Stimulated activated naive B cell treated with anti-CD40 and anti-IgM and Interleukin-4, amounts not matched to agents 10 μg/mL and 1 μg/mL and 100 μg/mL, for 72 hours (primary cell): ENCODE results near the gene ANKRD33B.
A peak's percentile ranks its signal among the peaks of the same experiment; 100 is the strongest.
"Not testable (repeated sequence)": the region's sequence is repeated elsewhere in the genome, so short reads cannot be mapped to it uniquely, and the experiment has no call there.

Source experiments
- ATAC-seq, 2 donors: fragments of 150-1000 bp; cut with Tn5 transposase; replicated peaks; 2 replicates each; pipeline ENCODE4 v1.10.0; 2021; ENCODE audit warnings: moderate library complexity in 1 of 2
- DNase-seq: peaks from one replicate; pipeline ENCODE4 v3.0.0; 2021
- H3K27ac Mint-ChIP-seq: one replicate; pipeline ENCODE4 v1.8.0; 2022; ENCODE audit warnings: mild to moderate bottlenecking, mixed read lengths
- H3K27me3 Mint-ChIP-seq, 2 donors: one replicate each; pipeline ENCODE4 v1.8.0; 2022; ENCODE audit warnings: mixed read lengths in 2 of 2
- H3K36me3 Mint-ChIP-seq, 2 donors: one replicate each; pipeline ENCODE4 v1.8.0; 2022; ENCODE audit warnings: mixed read lengths in 2 of 2, mild to moderate bottlenecking in 1 of 2
- H3K4me1 Mint-ChIP-seq, 2 donors: one replicate each; pipeline ENCODE4 v1.8.0; 2022; ENCODE audit warnings: mixed read lengths in 2 of 2, mild to moderate bottlenecking in 1 of 2
- H3K4me3 Mint-ChIP-seq, 2 donors: one replicate each; pipeline ENCODE4 v1.8.0; 2022; ENCODE audit warnings: mild to moderate bottlenecking in 2 of 2, mixed read lengths in 2 of 2, moderate library complexity in 1 of 2
- H3K9me3 Mint-ChIP-seq, 2 donors: one replicate each; pipeline ENCODE4 v1.8.0; 2022; ENCODE audit warnings: mixed read lengths in 2 of 2, mild to moderate bottlenecking in 1 of 2

ANKRD33B gene

GRCh38 chr5:10594591-10595210 is 30.8 kb downstream of the ANKRD33B start:
- DNase-seq (no peak), ATAC-seq (no peak)
- Mint-ChIP-seq H3K4me3 (peak overlapping the region; percentile 40 to 44), H3K27me3 (no peaks in the 10 kb centered on the region), H3K9me3 (peaks cover 0 to 5% of the 10 kb centered on the region in 2 donors), H3K4me1 (peaks cover 68 to 88% of the 10 kb centered on the region in 2 donors), H3K27ac (peak overlapping the region; percentile 81), H3K36me3 (peaks cover 61 to 73% of the 10 kb centered on the region in 2 donors)

GRCh38 chr5:10595293-10595671 is 31.4 kb downstream of the ANKRD33B start:
- no peak overlapping the region for H3K4me3 Mint-ChIP-seq
- no peak for DNase-seq

GRCh38 chr5:10595672-10596309 is 31.9 kb downstream of the ANKRD33B start:
- DNase-seq, result no peak
- no peak overlapping the region for H3K4me3 Mint-ChIP-seq
- no peaks in the 10 kb centered on the region for H3K27me3 Mint-ChIP-seq
- H3K9me3 Mint-ChIP-seq, result peaks cover 0 to 8% of the 10 kb centered on the region in 2 donors
- peaks cover 68 to 87% of the 10 kb centered on the region in 2 donors for H3K4me1 Mint-ChIP-seq
- H3K36me3 Mint-ChIP-seq, result peaks cover 61 to 72% of the 10 kb centered on the region in 2 donors
- peak overlapping the region; percentile 62 for H3K27ac Mint-ChIP-seq
- peak; percentile 44 to 60 for ATAC-seq

More at GRCh38 chr5:10595293-10595671, 31.4 kb downstream of the ANKRD33B start:
- Mint-ChIP-seq H3K9me3 (peaks cover 0 to 5% of the 10 kb centered on the region in 2 donors), H3K27ac (peak overlapping the region; percentile 81), H3K36me3 (peaks cover 61 to 73% of the 10 kb centered on the region in 2 donors), H3K4me1 (peaks cover 69 to 87% of the 10 kb centered on the region in 2 donors), H3K27me3 (no peaks in the 10 kb centered on the region)
- peak in 1 of 2 donors; percentile 5 for ATAC-seq

- Mint-ChIP-seq H3K4me1 (peaks cover 67 to 86% of the 10 kb centered on the region in 2 donors), H3K27me3 (no peaks in the 10 kb centered on the region), H3K36me3 (peaks cover 60 to 71% of the 10 kb centered on the region in 2 donors), H3K9me3 (peaks cover 0 to 9% of the 10 kb centered on the region in 2 donors), H3K27ac (peak overlapping the region; percentile 62), H3K4me3 (no peak overlapping the region)
- DNase-seq, result no peak
- ATAC-seq, result no peak
These were observed 32.4 kb downstream of the ANKRD33B start for GRCh38 chr5:10596310-10596703.

- DNase-seq (no peak), ATAC-seq (no peak)
- peaks cover 70 to 90% of the 10 kb centered on the region in 2 donors for H3K4me1 Mint-ChIP-seq
- peak overlapping the region in 1 of 2 donors; percentile 15 for H3K4me3 Mint-ChIP-seq
- H3K27ac Mint-ChIP-seq, result no peak overlapping the region
- H3K27me3 Mint-ChIP-seq, result no peaks in the 10 kb centered on the region
- peaks cover 64 to 76% of the 10 kb centered on the region in 2 donors for H3K36me3 Mint-ChIP-seq
- H3K9me3 Mint-ChIP-seq, result peaks cover 0 to 9% of the 10 kb centered on the region in 2 donors
These were observed 33.1 kb downstream of the ANKRD33B start for GRCh38 chr5:10596886-10597451.

GRCh38 chr5:10599113-10599512 is 35.2 kb downstream of the ANKRD33B start:
- Mint-ChIP-seq H3K9me3 (peaks cover 0 to 9% of the 10 kb centered on the region in 2 donors), H3K27me3 (no peaks in the 10 kb centered on the region), H3K36me3 (peaks cover 57 to 71% of the 10 kb centered on the region in 2 donors), H3K27ac (no peak overlapping the region), H3K4me1 (peaks cover 64 to 82% of the 10 kb centered on the region in 2 donors), H3K4me3 (peak overlapping the region; percentile 11 to 39)
- ATAC-seq, result no peak
- DNase-seq, result no peak

GRCh38 chr5:10599862-10600284 is 36.0 kb downstream of the ANKRD33B start:
- H3K4me3 Mint-ChIP-seq, result no peak overlapping the region
- no peak for ATAC-seq
- H3K9me3 Mint-ChIP-seq, result peaks cover 0 to 9% of the 10 kb centered on the region in 2 donors
- peaks cover 52 to 66% of the 10 kb centered on the region in 2 donors for H3K36me3 Mint-ChIP-seq
- no peaks in the 10 kb centered on the region for H3K27me3 Mint-ChIP-seq
- no peak for DNase-seq
- peaks cover 59 to 76% of the 10 kb centered on the region in 2 donors for H3K4me1 Mint-ChIP-seq
- H3K27ac Mint-ChIP-seq, result peak overlapping the region; percentile 65

- peaks cover 58 to 71% of the 10 kb centered on the region in 2 donors for H3K36me3 Mint-ChIP-seq
- peak; percentile 60 for DNase-seq
- H3K9me3 Mint-ChIP-seq, result peaks cover 0 to 9% of the 10 kb centered on the region in 2 donors
- peak overlapping the region; percentile 36 to 75 for H3K4me3 Mint-ChIP-seq
- peaks cover 57 to 76% of the 10 kb centered on the region in 2 donors for H3K4me1 Mint-ChIP-seq
- peak overlapping the region; percentile 94 for H3K27ac Mint-ChIP-seq
- no peaks in the 10 kb centered on the region for H3K27me3 Mint-ChIP-seq
- ATAC-seq, result peak; percentile 86 to 91
These were observed 36.9 kb downstream of the ANKRD33B start for GRCh38 chr5:10600626-10601245.

- Mint-ChIP-seq H3K36me3 (peaks cover 53 to 68% of the 10 kb centered on the region in 2 donors), H3K4me1 (peaks cover 52 to 74% of the 10 kb centered on the region in 2 donors), H3K9me3 (peaks cover 0 to 9% of the 10 kb centered on the region in 2 donors), H3K27ac (peak overlapping the region; percentile 94), H3K4me3 (peak overlapping the region; percentile 58 to 75), H3K27me3 (no peaks in the 10 kb centered on the region)
- DNase-seq, result no peak
- ATAC-seq, result peak; percentile 56 to 57
These were observed 37.6 kb downstream of the ANKRD33B start for GRCh38 chr5:10601246-10602030.

- H3K4me1 Mint-ChIP-seq, result peaks cover 49 to 73% of the 10 kb centered on the region in 2 donors
- peak overlapping the region; percentile 94 for H3K27ac Mint-ChIP-seq
- DNase-seq (no peak), ATAC-seq (no peak)
- peak overlapping the region; percentile 58 to 75 for H3K4me3 Mint-ChIP-seq
- no peaks in the 10 kb centered on the region for H3K27me3 Mint-ChIP-seq
- peaks cover 0 to 9% of the 10 kb centered on the region in 2 donors for H3K9me3 Mint-ChIP-seq
- peaks cover 45 to 66% of the 10 kb centered on the region in 2 donors for H3K36me3 Mint-ChIP-seq
These were observed 38.3 kb downstream of the ANKRD33B start for GRCh38 chr5:10602031-10602806.

GRCh38 chr5:10604975-10605374 is 41.1 kb downstream of the ANKRD33B start:
- peak overlapping the region; percentile 45 to 46 for H3K4me3 Mint-ChIP-seq
- H3K27me3 Mint-ChIP-seq, result no peaks in the 10 kb centered on the region
- H3K9me3 Mint-ChIP-seq, result peaks cover 0 to 5% of the 10 kb centered on the region in 2 donors
- peaks cover 41 to 65% of the 10 kb centered on the region in 2 donors for H3K36me3 Mint-ChIP-seq
- no peak for ATAC-seq
- peak overlapping the region; percentile 92 for H3K27ac Mint-ChIP-seq
- peaks cover 52 to 74% of the 10 kb centered on the region in 2 donors for H3K4me1 Mint-ChIP-seq
- no peak for DNase-seq

GRCh38 chr5:10606632-10607022 is 42.8 kb downstream of the ANKRD33B start:
- not testable (repeated sequence) for ATAC-seq, H3K9me3 Mint-ChIP-seq
- H3K4me3 Mint-ChIP-seq, result peak overlapping the region; percentile 75 to 79

More at GRCh38 chr5:10606632-10607022, 42.8 kb downstream of the ANKRD33B start:
- not testable (repeated sequence) for H3K27me3 Mint-ChIP-seq, DNase-seq
- Mint-ChIP-seq H3K27ac (peak overlapping the region; percentile 96), H3K36me3 (peaks cover 39 to 62% of the 10 kb centered on the region in 2 donors), H3K4me1 (peaks cover 49 to 75% of the 10 kb centered on the region in 2 donors)
